Stimulated activated CD4-positive, alpha-beta T cell treated with anti-CD3 and anti-CD28 coated beads, Interleukin-1b, Interleukin-23, amount 100 ng/mL, for 24 hours (primary cell): ENCODE data around the gene POLG.
"Not testable (repeated sequence)": the region's sequence is repeated elsewhere in the genome, so short reads cannot be mapped to it uniquely, and the experiment has no call there.

Source experiments
- DNase-seq, 4 experiments: peaks; one replicate each; pipeline ENCODE4 v3.0.0-alpha.2; 2020; ENCODE audit warnings: low read depth in 4 of 4, low spot score in 1 of 4

The POLG gene

GRCh38 chr15:89283201-89283600, 51.4 kb downstream of the POLG start:
- DNase-seq = no peak

DNA sequence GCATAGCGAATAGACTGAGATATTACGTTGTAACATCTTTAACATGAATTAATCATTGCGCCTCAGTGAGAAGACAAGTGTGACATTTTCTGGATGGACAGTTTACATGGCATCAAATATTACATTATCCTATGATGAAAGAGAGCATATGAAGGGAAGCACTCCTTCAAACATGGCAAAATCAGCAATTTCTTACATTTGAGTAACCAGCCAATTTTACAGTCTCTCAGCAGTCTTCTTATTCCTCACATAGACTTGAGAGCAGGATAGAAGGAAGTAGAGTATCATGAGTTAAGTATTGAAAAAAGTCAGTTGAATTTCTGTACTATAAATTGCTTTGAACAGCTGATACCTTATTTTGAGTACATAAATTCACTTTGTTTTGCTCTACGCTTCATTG, 52.0 kb downstream of the POLG start:
- DNase-seq = no peak

GRCh38 chr15:89278307-89278706, 56.3 kb downstream of the POLG start:
- DNase-seq = no peak

GRCh38 chr15:89277281-89277680, 57.3 kb downstream of the POLG start:
- DNase-seq = not testable (repeated sequence)
